ENCODE data around the gene INTS6.

Gene INTS6

GRCh38 chr13:51449018-51449417 is 3.8 kb downstream of the INTS6 start:
- no peak overlapping the region for H3K4me3 ChIP-seq (ENCODE audit: low read depth, low read length)
- no peak for TF ChIP-seq CTCF (IDR thresholded peaks at IDR 0.05; ENCODE audit: low read depth, low read length, missing control alignments)
- DNase-seq (ENCODE audit: low read depth) = no peak

GRCh38 chr13:51444922-51445321 is 7.9 kb downstream of the INTS6 start:
- no peak for DNase-seq (ENCODE audit: low read depth)
- H3K4me3 ChIP-seq (ENCODE audit: low read depth, low read length) = no peak overlapping the region
- TF ChIP-seq CTCF (IDR thresholded peaks at IDR 0.05; ENCODE audit: low read depth, low read length, missing control alignments) = no peak

- no peak for TF ChIP-seq CTCF (IDR thresholded peaks at IDR 0.05; ENCODE audit: low read depth, low read length, missing control alignments)
- H3K4me3 ChIP-seq (ENCODE audit: low read depth, low read length) = no peak overlapping the region
- DNase-seq (ENCODE audit: low read depth) = no peak
These were observed 12.5 kb downstream of the INTS6 start for GRCh38 chr13:51440381-51440780.

GRCh38 chr13:51437550-51438127 is 15.2 kb downstream of the INTS6 start:
- TF ChIP-seq CTCF (IDR thresholded peaks at IDR 0.05; ENCODE audit: low read depth, low read length, missing control alignments) = no peak
- no peak for DNase-seq (ENCODE audit: low read depth)
- H3K4me3 ChIP-seq (ENCODE audit: low read depth, low read length) = no peak overlapping the region

- H3K4me3 ChIP-seq (ENCODE audit: low read depth, low read length) = no peak overlapping the region
- TF ChIP-seq CTCF (IDR thresholded peaks at IDR 0.05; ENCODE audit: low read depth, low read length, missing control alignments) = no peak
- DNase-seq (ENCODE audit: low read depth) = no peak
These were observed 17.7 kb downstream of the INTS6 start for GRCh38 chr13:51435002-51435578.

- H3K4me3 ChIP-seq (ENCODE audit: low read depth, low read length) = no peak overlapping the region
- DNase-seq (ENCODE audit: low read depth) = no peak
- no peak for TF ChIP-seq CTCF (IDR thresholded peaks at IDR 0.05; ENCODE audit: low read depth, low read length, missing control alignments)
These were observed 20.3 kb downstream of the INTS6 start for GRCh38 chr13:51432576-51432975.

GRCh38 chr13:51426982-51427381 is 25.9 kb downstream of the INTS6 start:
- no peak for TF ChIP-seq CTCF (IDR thresholded peaks at IDR 0.05; ENCODE audit: low read depth, low read length, missing control alignments)
- H3K4me3 ChIP-seq (ENCODE audit: low read depth, low read length) = no peak overlapping the region

More at GRCh38 chr13:51426982-51427381, 25.9 kb downstream of the INTS6 start:
- no peak for DNase-seq (ENCODE audit: low read depth)

Data from GM12864 (cell line).